K562 (cell line): Measurements from ENCODE around the gene TRPM4. TPM values are rescaled to one million over a fixed set of nuclear protein-coding genes. Genes with fewer than 3 reads are reported as not detected.

Source experiments
- KLF13 ChIP-seq: fragments of 450-650 bp; IDR thresholded peaks from 2 replicates; pipeline ENCODE4 v1.6.1; 2016; ENCODE audit warnings: missing genetic modification characterization, low read depth, mild to moderate bottlenecking, missing compliant biosample characterization, moderate library complexity, borderline replicate concordance
- MAFG ChIP-seq: fragments of 450-650 bp; conservative IDR thresholded peaks from 2 replicates; pipeline ENCODE4 v1.6.1; 2016; ENCODE audit warnings: missing genetic modification characterization, missing compliant biosample characterization
- MAZ ChIP-seq, 2 experiments: fragments of 450-650 bp in 1 of 2; sonication (generic) in 1 of 2; formaldehyde crosslinking; IDR thresholded peaks in 1 of 2; conservative IDR thresholded peaks in 1 of 2; 2 replicates each; pipeline versions ENCODE4 v1.4.0 to v1.5.0; 2020; ENCODE audit warnings: mild to moderate bottlenecking in 1 of 2, missing genetic modification reagents in 1 of 2
- MYBL2 ChIP-seq, 2 experiments: fragments of 450-650 bp in 1 of 2; sonication (generic) in 1 of 2; formaldehyde crosslinking in 1 of 2; IDR thresholded peaks; 2 replicates each; pipeline versions ENCODE4 v1.6.1 to v1.8.1; 2017 to 2022; ENCODE audit warnings: borderline replicate concordance in 1 of 2, inconsistent platforms in 1 of 2, low read depth in 1 of 2, mild to moderate bottlenecking in 1 of 2, missing genetic modification reagents in 1 of 2, moderate library complexity in 1 of 2
- POLR2B ChIP-seq: fragments of 450-650 bp; IDR thresholded peaks from 2 replicates; pipeline ENCODE4 v1.6.1; 2018; ENCODE audit warnings: low read depth; ENCODE audit not compliant: partially characterized antibody
- POLR2H ChIP-seq: IDR thresholded peaks from 2 replicates; pipeline ENCODE4 v1.6.1; 2016; ENCODE audit warnings: missing genetic modification characterization, low read depth, mild to moderate bottlenecking, control low read depth, missing compliant biosample characterization, moderate library complexity
- SNAPC5 ChIP-seq: fragments of 250-450 bp; sonication (Bioruptor Pico); IDR thresholded peaks from 2 replicates; pipeline ENCODE4 v1.8.0; 2021; ENCODE audit warnings: moderate library complexity, mild to moderate bottlenecking, inconsistent platforms
- TCF7 ChIP-seq: sonication (generic); IDR thresholded peaks from 2 replicates; pipeline ENCODE4 v1.6.1; 2016; ENCODE audit warnings: antibody characterized with exemption, borderline replicate concordance
- ZBTB40 ChIP-seq, 2 experiments: fragments of 450-650 bp in 1 of 2; sonication (generic) in 1 of 2; formaldehyde crosslinking in 1 of 2; IDR thresholded peaks; 2 replicates each; pipeline versions ENCODE4 v1.7.1 to v1.9.0; 2016 to 2022; ENCODE audit warnings: inconsistent platforms in 1 of 2, mild to moderate bottlenecking in 1 of 2, missing genetic modification reagents in 1 of 2
- ZBTB7A ChIP-seq: IDR thresholded peaks from 2 replicates; pipeline ENCODE4 v1.6.1; 2011; ENCODE audit warnings: low read depth, mild to moderate bottlenecking, low read length, moderate library complexity, borderline replicate concordance; ENCODE audit not compliant: control insufficient read depth
- ZNF121 ChIP-seq: sonication (generic); formaldehyde crosslinking; conservative IDR thresholded peaks from 2 replicates; pipeline ENCODE4 v1.8.0; 2022; ENCODE audit warnings: missing genetic modification reagents
- ZNF24 ChIP-seq: fragments of 450-650 bp; IDR thresholded peaks from 2 replicates; pipeline ENCODE4 v1.6.1; 2016
- polyA plus RNA-seq, 8 experiments: library from polyadenylated mRNA; depleted of rRNA in 4 of 8; stranded (reverse) in 5 of 8; unstranded in 3 of 8; fragments of >200 nt; fragmentation: Nextera tagmentation in 2 of 8; fragmentation: Illumina TruSeq in 1 of 8; extraction: Ambion mirVana in 2 of 8; extraction: Trizol in 1 of 8; gene quantifications; 2 replicates each; pipeline versions ENCODE4 v1.2.1 to v1.2.3, GENCODE V29; 2011 to 2014; ENCODE audit warnings: inconsistent platforms in 1 of 8, missing spikeins in 1 of 8
- total RNA-seq, 7 experiments: library from RNA; depleted of rRNA in 6 of 7; stranded (reverse); fragments of >200 nt in 6 of 7; fragmentation: Illumina TruSeq in 2 of 7; extraction: Trizol in 2 of 7; gene quantifications; 2 replicates each; pipeline versions ENCODE4 v1.2.1 to v1.2.3, GENCODE V29; 2011 to 2021; ENCODE audit warnings: low replicate concordance in 1 of 7

TRPM4 gene
- total and polyA plus RNA-seq, 9 of the 15 experiments (the other 6 are each of a cell fraction or from before 2014, with no cell fraction given) = 6.5 to 45.4 (median 15.2) TPM

GRCh38 chr19:49113762-49114629 lies 43.6 kb upstream of the TRPM4 start, which contains the start of gene LIN7B (continued):
- TF ChIP-seq MAZ (CRISPR knock-in tag; conservative IDR thresholded peaks at IDR 0.05 in 1 of 2, IDR thresholded peaks at IDR 0.05 in 1 of 2) = peak; percentile 63 to 68
- no peak for TF ChIP-seq MAFG (tag)
- TF ChIP-seq ZBTB7A = peak; percentile 85; the same call in 1 of the 2 replicates
- TF ChIP-seq ZNF24 = peak; percentile 44; the same call in 1 of the 2 replicates
- TF ChIP-seq SNAPC5 (CRISPR knock-in tag) = no peak
- TF ChIP-seq MYBL2 (IDR thresholded peaks at IDR 0.05; ENCODE audit: low read depth) = no peak
- no peak for TF ChIP-seq MYBL2 (CRISPR knock-in tag; IDR thresholded peaks at IDR 0.05; ENCODE audit: borderline replicate concordance)
- TF ChIP-seq ZNF121 (CRISPR knock-in tag) = no peak
- TF ChIP-seq POLR2B = peak; percentile 51
- TF ChIP-seq TCF7 = no peak
- TF ChIP-seq KLF13 = peak; percentile 64; the same call in 1 of the 2 replicates
- TF ChIP-seq ZBTB40 (IDR thresholded peaks at IDR 0.05) = 0 out of 2 replicates have a peak, but pooled peaks have one; percentile 22
- TF ChIP-seq ZBTB40 (CRISPR knock-in tag; IDR thresholded peaks at IDR 0.05) = no peak
- no peak for TF ChIP-seq POLR2H (tag)
